ENCODE data around the gene EN2. TPM values are rescaled to one million over a fixed set of nuclear protein-coding genes. Genes with fewer than 3 reads are reported as not detected.

EN2 gene
- total and polyA plus RNA-seq, 7 experiments from 2014 or later = not detected

- H3K4me1 ChIP-seq (ENCODE audit: control insufficient read depth in 2 of 2, insufficient read depth in 2 of 2, low read length in 2 of 2) = no peaks in the 10 kb centered on the region
- no peak for DNase-seq
- H3K4me3 Mint-ChIP-seq = peak overlapping the region in 6 of 10 donors; percentile 2 to 87 (median 28)
- intact Hi-C loops (cut with micrococcal nuclease) = loop anchor here in 1 of 2 donors (1.0 to 5.0 kb wide), 3 partner anchors 56 to 1568 kb away; no protein-coding TSS in a partner anchor
- no peak for ATAC-seq
- no peaks in the 10 kb centered on the region for H3K36me3 ChIP-seq (ENCODE audit: control insufficient read depth in 2 of 3, insufficient read depth in 3 of 3, low read length in 3 of 3)
- H3K9me3 Mint-ChIP-seq = peaks cover 0 to 3% (median 0%) of the 10 kb centered on the region in 11 donors
- ChIA-PET POLR2A (no interaction called here), CTCF (no interaction called here)
- peaks cover 0 to 8% (median 0%) of the 10 kb centered on the region in 5 donors for H3K36me3 Mint-ChIP-seq
- H3K9me3 ChIP-seq (ENCODE audit: control insufficient read depth in 2 of 3, low read length in 3 of 3) = no peaks in the 10 kb centered on the region
- H3K27ac ChIP-seq (ENCODE audit: low read depth, low read length) = no peak overlapping the region
- peaks cover 46 to 73% (median 66%) of the 10 kb centered on the region in 5 donors for H3K27me3 Mint-ChIP-seq
- peaks cover 0 to 6% of the 10 kb centered on the region in 2 donors for H3K27me3 ChIP-seq (ENCODE audit: control insufficient read depth in 2 of 2, insufficient read depth in 2 of 2, low read length in 2 of 2)
- H3K27ac Mint-ChIP-seq = no peak overlapping the region
- H3K4me3 ChIP-seq (ENCODE audit: low read length) = no peak overlapping the region
- H3K4me1 Mint-ChIP-seq = peaks cover 6 to 35% (median 22%) of the 10 kb centered on the region in 7 donors
Measured at GRCh38 chr7:155454183-155455112, 3.5 kb upstream of the EN2 start.

GRCh38 chr7:155455132-155455693, 2.7 kb upstream of the EN2 start:
- ChIA-PET CTCF (no interaction called here), POLR2A (no interaction called here)
- DNase-seq (no peak), ATAC-seq (no peak)
- no peak overlapping the region for H3K27ac ChIP-seq (ENCODE audit: low read depth, low read length)
- Mint-ChIP-seq H3K27me3 (peaks cover 52 to 79% (median 72%) of the 10 kb centered on the region in 5 donors), H3K4me1 (peaks cover 7 to 40% (median 22%) of the 10 kb centered on the region in 7 donors), H3K27ac (peak overlapping the region in 1 of 9 donors; percentile 66), H3K9me3 (peaks cover 0 to 3% (median 0%) of the 10 kb centered on the region in 11 donors), H3K36me3 (peaks cover 0 to 8% (median 0%) of the 10 kb centered on the region in 5 donors), H3K4me3 (peak overlapping the region in 6 of 10 donors; percentile 5 to 87 (median 24))
- H3K27me3 ChIP-seq (ENCODE audit: control insufficient read depth in 2 of 2, insufficient read depth in 2 of 2, low read length in 2 of 2) = peaks cover 0 to 9% of the 10 kb centered on the region in 2 donors
- no peaks in the 10 kb centered on the region for H3K36me3 ChIP-seq (ENCODE audit: control insufficient read depth in 2 of 3, insufficient read depth in 3 of 3, low read length in 3 of 3)
- H3K4me1 ChIP-seq (ENCODE audit: control insufficient read depth in 2 of 2, insufficient read depth in 2 of 2, low read length in 2 of 2) = no peaks in the 10 kb centered on the region
- H3K9me3 ChIP-seq (ENCODE audit: control insufficient read depth in 2 of 3, low read length in 3 of 3) = no peaks in the 10 kb centered on the region
- intact Hi-C loops (cut with micrococcal nuclease) = loop anchor here in 1 of 2 donors (5.0 kb wide), 2 partner anchors 352 to 1567 kb away; no protein-coding TSS in a partner anchor
- H3K4me3 ChIP-seq (ENCODE audit: low read length) = no peak overlapping the region

- Histone ChIP-seq H3K9me3 (ENCODE audit: control insufficient read depth in 2 of 3, low read length in 3 of 3) (no peaks in the 10 kb centered on the region), H3K4me1 (ENCODE audit: control insufficient read depth in 2 of 2, insufficient read depth in 2 of 2, low read length in 2 of 2) (no peaks in the 10 kb centered on the region), H3K27ac (ENCODE audit: low read depth, low read length) (no peak overlapping the region), H3K4me3 (ENCODE audit: low read length) (no peak overlapping the region), H3K27me3 (ENCODE audit: control insufficient read depth in 2 of 2, insufficient read depth in 2 of 2, low read length in 2 of 2) (peaks cover 0 to 9% of the 10 kb centered on the region in 2 donors), H3K36me3 (ENCODE audit: control insufficient read depth in 2 of 3, insufficient read depth in 3 of 3, low read length in 3 of 3) (no peaks in the 10 kb centered on the region)
- peaks cover 52 to 80% (median 68%) of the 10 kb centered on the region in 5 donors for H3K27me3 Mint-ChIP-seq
- H3K9me3 Mint-ChIP-seq = peaks cover 0 to 3% (median 0%) of the 10 kb centered on the region in 11 donors
- H3K36me3 Mint-ChIP-seq = peaks cover 0 to 8% (median 0%) of the 10 kb centered on the region in 5 donors
- intact Hi-C loops (cut with micrococcal nuclease) = loop anchor here in 1 of 2 donors (2.0 to 5.0 kb wide), 3 partner anchors 79 to 1566 kb away; no protein-coding TSS in a partner anchor
- H3K27ac Mint-ChIP-seq = peak overlapping the region in 1 of 9 donors; percentile 83
- ATAC-seq (no peak), DNase-seq (no peak)
- H3K4me3 Mint-ChIP-seq = peak overlapping the region; percentile 32 to 87 (median 65)
- CTCF ChIA-PET = no interaction called here
- peaks cover 7 to 40% (median 22%) of the 10 kb centered on the region in 7 donors for H3K4me1 Mint-ChIP-seq
- POLR2A ChIA-PET = no interaction called here
Measured at GRCh38 chr7:155455776-155456737, 1.9 kb upstream of the EN2 start.

GRCh38 chr7:155456738-155457543, 988 bp upstream of the EN2 start:
- POLR2A ChIA-PET = no interaction called here
- CTCF ChIA-PET = no interaction called here
- no peaks in the 10 kb centered on the region for H3K36me3 ChIP-seq (ENCODE audit: control insufficient read depth in 2 of 3, insufficient read depth in 3 of 3, low read length in 3 of 3)
- no peak for ATAC-seq
- no peak overlapping the region for H3K27ac ChIP-seq (ENCODE audit: low read depth, low read length)
- peak overlapping the region; percentile 24 for H3K4me3 ChIP-seq (ENCODE audit: low read length)
- Mint-ChIP-seq H3K9me3 (peaks cover 0 to under 1% (median 0%) of the 10 kb centered on the region in 11 donors), H3K4me3 (peak overlapping the region; percentile 50 to 87 (median 74)), H3K27me3 (peaks cover 50 to 80% (median 68%) of the 10 kb centered on the region in 5 donors), H3K36me3 (peaks cover 0 to 8% (median 0%) of the 10 kb centered on the region in 5 donors), H3K4me1 (peaks cover 7 to 34% (median 20%) of the 10 kb centered on the region in 7 donors), H3K27ac (peak overlapping the region in 1 of 9 donors; percentile 83)
- H3K27me3 ChIP-seq (ENCODE audit: control insufficient read depth in 2 of 2, insufficient read depth in 2 of 2, low read length in 2 of 2) = peaks cover 0 to 9% of the 10 kb centered on the region in 2 donors
- intact Hi-C loops (cut with micrococcal nuclease) = loop anchor here in 1 of 2 donors (2.0 to 5.0 kb wide), 3 partner anchors 80 to 1565 kb away; no protein-coding TSS in a partner anchor
- no peaks in the 10 kb centered on the region for H3K4me1 ChIP-seq (ENCODE audit: control insufficient read depth in 2 of 2, insufficient read depth in 2 of 2, low read length in 2 of 2)
- H3K9me3 ChIP-seq (ENCODE audit: control insufficient read depth in 2 of 3, low read length in 3 of 3) = no peaks in the 10 kb centered on the region
- no peak for DNase-seq

GRCh38 chr7:155457544-155458110, 302 bp upstream of the EN2 start:
- peaks cover 0 to 9% of the 10 kb centered on the region in 2 donors for H3K27me3 ChIP-seq (ENCODE audit: control insufficient read depth in 2 of 2, insufficient read depth in 2 of 2, low read length in 2 of 2)
- ChIA-PET POLR2A (no interaction called here), CTCF (no interaction called here)
- no peaks in the 10 kb centered on the region for H3K36me3 ChIP-seq (ENCODE audit: control insufficient read depth in 2 of 3, insufficient read depth in 3 of 3, low read length in 3 of 3)
- H3K9me3 Mint-ChIP-seq = no peaks in the 10 kb centered on the region
- intact Hi-C loops (cut with micrococcal nuclease) = loop anchor here in 1 of 2 donors (2.0 to 5.0 kb wide), 3 partner anchors 81 to 1565 kb away; no protein-coding TSS in a partner anchor
- H3K4me3 ChIP-seq (ENCODE audit: low read length) = no peak overlapping the region
- no peak for DNase-seq
- H3K27ac Mint-ChIP-seq = peak overlapping the region in 1 of 9 donors; percentile 63
- H3K27me3 Mint-ChIP-seq = peaks cover 50 to 81% (median 69%) of the 10 kb centered on the region in 5 donors
- H3K4me1 ChIP-seq (ENCODE audit: control insufficient read depth in 2 of 2, insufficient read depth in 2 of 2, low read length in 2 of 2) = no peaks in the 10 kb centered on the region
- ATAC-seq = peak; percentile 8
- H3K9me3 ChIP-seq (ENCODE audit: control insufficient read depth in 2 of 3, low read length in 3 of 3) = no peaks in the 10 kb centered on the region
- H3K27ac ChIP-seq (ENCODE audit: low read depth, low read length) = no peak overlapping the region
- H3K4me3 Mint-ChIP-seq = peak overlapping the region in 7 of 10 donors; percentile 21 to 87 (median 67)
- H3K36me3 Mint-ChIP-seq = peaks cover 0 to 8% (median 0%) of the 10 kb centered on the region in 5 donors
- H3K4me1 Mint-ChIP-seq = peaks cover 7 to 33% (median 20%) of the 10 kb centered on the region in 7 donors

Data from naive thymus-derived CD4-positive, alpha-beta T cell (primary cell).